ENCODE data around the gene KRT5.

KRT5 gene

DNA sequence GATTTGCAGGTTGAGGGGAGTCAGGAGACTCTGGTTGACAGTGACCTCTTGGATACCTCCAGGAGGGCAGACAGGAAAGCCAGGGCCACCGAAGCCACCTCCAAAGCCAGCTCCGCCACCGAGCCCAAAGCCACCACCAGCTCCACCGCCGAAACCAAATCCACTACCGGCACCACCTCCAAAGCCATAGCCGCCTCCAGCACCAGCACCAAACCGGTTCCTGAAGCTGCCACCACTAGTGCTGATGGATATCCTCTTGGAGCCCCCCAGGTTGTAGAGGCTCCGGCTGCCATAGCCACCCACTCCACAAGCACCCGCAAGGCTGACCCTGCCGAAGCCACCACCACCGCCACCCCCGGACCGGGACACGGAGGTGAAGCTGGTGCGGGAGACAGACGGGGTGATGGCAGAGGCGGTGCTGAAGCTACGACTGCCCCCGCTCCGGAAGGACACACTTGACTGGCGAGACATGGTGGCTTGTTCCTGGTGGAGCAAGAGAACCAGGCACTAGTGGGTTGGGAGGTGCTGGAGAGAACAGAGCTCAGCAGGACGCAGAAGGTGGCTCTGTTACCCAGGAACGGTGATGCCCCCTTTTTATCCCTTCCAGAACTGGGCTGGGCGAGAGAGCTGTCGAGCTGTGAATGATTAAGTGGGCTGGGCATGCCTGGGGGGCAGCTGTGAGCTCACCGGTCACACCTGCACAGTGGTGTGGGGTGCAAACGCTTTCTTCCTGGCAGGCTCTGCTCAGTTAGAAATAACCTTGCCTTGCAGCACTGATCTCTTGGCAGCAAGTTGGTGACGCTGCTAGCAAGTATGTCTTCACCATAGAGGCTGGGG lies at the start of gene KRT5:
KRT5 (minus strand) TSS at position 569 of the 837 bp plus-strand sequence; CDS start at position 471, 98 bp downstream.
- DNase-seq (ENCODE audit: low read depth), result no peak

DNA sequence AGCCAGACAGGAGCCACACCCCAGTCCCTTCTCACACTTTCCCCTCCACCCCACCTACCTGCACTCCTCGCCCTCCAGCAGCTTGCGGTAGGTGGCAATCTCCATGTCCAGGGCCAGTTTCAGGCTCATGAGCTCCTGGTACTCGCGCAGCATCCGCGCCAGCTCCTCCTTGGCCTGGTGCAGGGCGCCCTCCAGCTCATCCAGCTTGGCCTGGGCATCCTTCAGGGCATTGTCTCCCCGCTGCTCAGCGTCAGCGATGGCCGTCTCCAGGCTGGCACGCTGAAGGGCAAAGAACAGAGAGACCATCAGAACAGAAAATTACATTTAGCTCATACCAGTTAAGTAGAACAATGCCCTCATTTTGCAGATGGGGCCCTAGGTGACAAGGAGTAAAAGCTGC lies 47.9 kb upstream of the KRT5 start:
- DNase-seq (ENCODE audit: low read depth), result no peak

DNA sequence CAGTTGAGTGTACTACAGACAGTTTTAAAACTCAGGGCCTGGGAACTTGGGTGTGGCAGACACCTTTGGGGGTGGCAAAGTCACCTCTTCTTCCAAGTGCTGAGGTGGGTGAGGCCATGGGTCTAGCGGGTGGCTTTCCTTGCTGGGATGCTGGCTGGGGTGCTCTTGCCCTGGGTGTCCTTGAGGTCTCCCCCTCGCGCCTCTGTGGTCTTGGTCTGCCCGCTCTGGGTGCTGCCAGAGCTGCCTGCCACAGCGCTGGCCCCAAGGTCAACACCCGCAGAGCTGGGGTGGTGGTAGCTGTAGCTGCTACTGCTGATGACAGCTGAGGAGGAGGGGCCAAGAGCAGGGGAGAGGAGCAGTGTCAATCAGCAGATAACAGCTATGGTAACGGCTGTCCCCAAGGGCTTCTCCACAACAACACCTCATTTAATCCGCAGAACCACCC lies 46.7 kb upstream of the KRT5 start:
- no peak for DNase-seq (ENCODE audit: low read depth)

DNA sequence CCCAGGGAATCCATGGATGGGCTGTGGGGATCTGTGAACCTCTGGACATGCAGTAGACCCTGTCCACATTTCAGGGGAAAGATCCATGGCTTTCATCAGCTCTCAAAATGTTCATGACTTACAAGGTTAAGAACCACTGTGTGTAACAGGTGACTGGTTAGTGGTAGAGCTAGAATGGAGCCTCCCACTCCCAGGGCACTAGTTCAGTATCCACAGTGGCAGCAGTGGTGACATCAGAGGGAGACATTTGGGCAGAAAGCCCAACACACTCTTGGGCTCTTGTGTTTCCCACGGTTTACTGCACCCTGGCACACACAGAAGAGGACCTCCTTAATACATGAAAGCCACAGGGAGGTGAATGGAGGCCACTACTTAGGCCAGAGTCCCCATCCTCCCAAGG lies 44.4 kb upstream of the KRT5 start:
- no peak for DNase-seq (ENCODE audit: low read depth)

DNA sequence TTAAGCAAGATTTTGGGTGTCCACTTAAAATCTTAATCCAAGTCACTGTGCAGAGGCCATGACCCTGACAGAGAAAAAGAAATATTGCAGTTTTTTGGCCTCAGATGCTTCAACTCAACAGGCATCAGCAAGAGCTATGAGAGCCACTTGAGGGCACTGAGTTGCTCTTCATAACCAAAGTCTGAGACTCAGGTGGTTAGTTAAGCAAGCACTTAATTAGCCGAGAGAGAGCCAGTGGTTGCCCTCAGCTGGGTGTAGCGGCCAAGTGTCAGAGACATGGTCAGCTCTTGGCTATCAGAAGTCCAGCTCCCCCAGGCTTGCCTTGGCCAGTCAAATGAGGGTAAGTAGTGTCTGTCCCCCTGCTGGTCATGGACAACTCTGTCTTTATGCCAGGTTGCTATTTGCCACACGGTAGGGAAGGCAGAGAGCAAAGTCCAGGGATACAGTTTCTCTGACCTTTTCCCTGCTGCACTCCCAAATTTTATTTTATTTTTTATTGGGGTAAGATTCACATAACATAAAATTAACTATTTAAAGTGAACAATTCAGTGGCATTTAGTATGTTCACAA lies 41.8 kb upstream of the KRT5 start:
- DNase-seq (ENCODE audit: low read depth), result no peak

- no peak for DNase-seq (ENCODE audit: low read depth)
Measured at GRCh38 chr12:52559979-52560378, 39.8 kb upstream of the KRT5 start.

- no peak for DNase-seq (ENCODE audit: low read depth)
Measured at GRCh38 chr12:52558781-52559445, 38.7 kb upstream of the KRT5 start.

DNA sequence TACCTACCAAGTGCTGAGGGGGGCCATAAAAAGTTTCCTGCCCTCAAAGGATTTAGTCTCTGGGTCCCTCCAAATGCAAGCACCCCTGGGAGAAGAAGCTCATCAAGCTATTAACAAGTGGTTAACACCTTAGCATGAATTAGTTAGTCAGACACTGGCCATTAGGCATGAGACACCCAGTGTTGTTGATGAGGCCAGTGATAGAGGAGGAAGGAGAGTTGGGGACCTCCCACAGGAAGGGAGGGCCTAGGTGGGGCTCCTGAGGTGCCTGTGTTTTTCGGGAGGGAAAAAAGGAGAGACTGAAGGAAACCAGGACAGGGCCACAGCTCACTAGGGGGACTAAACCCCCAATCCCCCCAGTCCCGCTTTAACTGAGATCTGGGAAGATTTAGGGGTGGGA lies 37.3 kb upstream of the KRT5 start:
- DNase-seq (ENCODE audit: low read depth), result no peak

GRCh38 chr12:52555577-52555976 lies 35.4 kb upstream of the KRT5 start:
- DNase-seq (ENCODE audit: low read depth), result no peak

DNA sequence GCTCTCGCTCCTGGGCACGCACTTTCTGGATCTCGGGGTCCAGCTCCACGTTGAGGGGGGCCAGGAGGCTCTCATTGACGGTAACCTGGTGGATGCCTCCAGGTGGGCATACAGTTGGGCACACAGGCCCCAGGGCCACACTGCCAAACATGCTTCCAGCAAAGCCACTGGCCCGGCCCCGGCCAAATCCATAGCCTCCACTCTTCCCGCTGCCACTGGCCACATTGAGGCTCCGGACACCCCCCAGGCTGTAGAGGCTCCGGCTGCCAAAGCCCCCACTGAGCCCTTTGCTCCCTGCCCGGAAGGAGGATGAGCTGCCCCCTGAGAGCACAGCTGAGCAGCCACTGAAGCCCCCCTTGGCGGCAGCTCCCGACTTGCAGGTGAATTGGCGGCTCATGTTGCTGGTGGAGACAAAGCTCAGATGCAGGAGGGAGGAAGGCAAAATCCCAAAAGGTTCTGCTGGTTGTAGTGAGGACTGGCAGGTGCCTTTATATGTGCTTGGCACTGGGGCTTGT lies 32.5 kb upstream of the KRT5 start, which contains the start of gene KRT71:
KRT71 (minus strand) TSS at position 465 of the 515 bp plus-strand sequence; CDS start at position 397, 68 bp downstream.
- DNase-seq (ENCODE audit: low read depth), result no peak

GRCh38 chr12:52552055-52552454 lies 31.9 kb upstream of the KRT5 start:
- DNase-seq (ENCODE audit: low read depth), result no peak

GRCh38 chr12:52551216-52551865 lies 31.1 kb upstream of the KRT5 start:
- no peak for DNase-seq (ENCODE audit: low read depth)

- no peak for DNase-seq (ENCODE audit: low read depth)
Measured at GRCh38 chr12:52546126-52546525, 25.9 kb upstream of the KRT5 start.

DNA sequence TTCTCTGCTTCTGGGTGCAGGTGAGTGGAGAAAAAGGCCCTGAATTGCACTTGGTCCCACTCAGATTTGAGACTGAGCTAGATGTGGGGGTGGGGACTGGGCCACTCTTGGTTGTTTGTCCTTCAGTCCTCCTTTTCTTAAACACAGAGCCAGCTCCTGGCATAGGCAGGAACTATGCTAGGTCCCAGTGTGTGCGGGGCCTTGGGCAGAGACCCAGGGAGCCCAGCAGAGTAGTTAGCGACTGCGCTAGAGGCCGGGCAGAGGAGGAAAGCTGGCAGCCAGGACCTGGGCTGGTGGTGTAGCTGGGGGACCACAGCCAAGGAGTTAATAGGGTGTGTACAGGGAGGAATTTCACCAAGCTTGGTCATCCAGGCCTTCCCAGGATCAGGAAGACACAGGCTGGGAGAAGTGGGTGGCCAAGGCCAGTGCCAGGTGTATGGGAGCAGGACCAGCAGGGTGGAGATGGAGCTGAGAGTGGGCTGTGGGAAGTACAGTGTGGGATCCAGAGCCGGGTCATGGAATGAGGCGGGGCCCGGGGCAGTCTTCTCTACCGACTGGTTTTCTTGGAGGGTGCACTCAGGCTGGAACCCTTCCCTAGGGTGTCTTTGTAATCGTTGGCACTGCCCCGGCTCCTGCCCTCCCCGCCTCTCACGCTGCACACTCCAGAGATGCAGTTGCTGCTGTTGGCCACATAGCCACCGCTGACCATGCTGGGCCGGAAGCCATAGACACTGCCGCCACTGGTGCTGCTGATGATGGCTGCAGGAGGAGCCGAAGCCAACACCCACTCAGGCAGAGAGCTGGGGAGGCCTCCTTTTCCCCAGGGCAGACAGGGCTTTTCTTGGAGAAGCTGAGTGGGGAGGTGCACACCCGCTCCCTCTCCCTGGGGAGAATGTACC lies 24.0 kb upstream of the KRT5 start:
- no peak for DNase-seq (ENCODE audit: low read depth)

GRCh38 chr12:52542785-52543318 lies 22.7 kb upstream of the KRT5 start:
- DNase-seq (ENCODE audit: low read depth), result no peak

- DNase-seq (ENCODE audit: low read depth), result no peak
Measured at GRCh38 chr12:52542157-52542556, 22.0 kb upstream of the KRT5 start.

GRCh38 chr12:52541709-52542108 lies 21.5 kb upstream of the KRT5 start:
- no peak for DNase-seq (ENCODE audit: low read depth)

DNA sequence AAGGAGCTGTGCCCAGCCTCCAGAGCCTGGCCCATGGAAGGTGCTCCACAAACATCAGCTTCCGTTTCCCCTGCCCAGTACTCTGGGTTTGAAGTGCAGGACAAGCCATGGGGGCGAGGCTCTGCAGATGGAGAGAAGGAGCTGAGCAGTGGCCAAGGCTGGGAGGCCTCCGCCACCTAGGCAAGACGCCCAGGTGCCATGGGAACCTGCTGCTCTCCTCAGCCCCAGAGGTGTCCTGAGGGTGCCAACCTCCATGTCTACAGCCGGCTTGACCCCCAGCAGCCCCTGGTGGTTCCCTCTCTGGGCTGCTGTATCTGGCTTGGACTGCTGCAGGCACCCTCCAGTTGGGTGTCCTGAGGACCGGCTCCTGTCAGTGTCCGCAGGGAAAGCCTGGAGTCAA lies 20.3 kb upstream of the KRT5 start:
- DNase-seq (ENCODE audit: low read depth), result no peak

GRCh38 chr12:52539821-52540173 lies 19.6 kb upstream of the KRT5 start:
- DNase-seq (ENCODE audit: low read depth), result no peak

- peak; percentile 13 for DNase-seq (ENCODE audit: low read depth)
Measured at GRCh38 chr12:52539083-52539820, 19.1 kb upstream of the KRT5 start.
